ENCODE results near the gene MLANA. TPM values are rescaled to one million over a fixed set of nuclear protein-coding genes. Genes with fewer than 3 reads are reported as not detected.

MLANA gene
- total and polyA plus RNA-seq, 4 donors: 0.05 to 0.29 (median 0.16) TPM

DNA sequence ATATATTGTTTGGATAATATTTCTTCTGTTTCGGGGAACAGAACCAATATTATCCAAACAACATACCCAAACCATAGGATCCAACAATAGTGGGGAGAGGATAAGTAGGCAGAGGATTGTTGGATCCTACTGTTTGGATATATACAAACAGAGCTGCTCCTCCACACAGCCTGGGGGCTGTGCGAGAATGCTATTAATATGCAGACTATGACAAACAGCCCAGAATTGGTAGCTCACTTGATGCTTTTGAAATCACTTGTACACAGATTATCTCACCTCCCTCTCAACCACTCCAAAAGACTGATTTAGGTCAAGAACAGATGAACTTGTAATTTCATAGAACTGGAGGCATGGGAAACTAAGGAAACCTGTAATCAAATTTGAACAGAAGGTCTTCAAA, 24.4 kb upstream of the MLANA start:
- Histone ChIP-seq H3K36me3 (ENCODE audit: control insufficient read depth in 4 of 4, insufficient read depth in 3 of 4, low read depth in 1 of 4, low read length in 3 of 4) (peaks cover 0 to 3% (median 0%) of the 10 kb centered on the region in 4 donors), H3K4me3 (ENCODE audit: low read depth in 1 of 3, low read length in 3 of 3) (no peak overlapping the region), H3K4me1 (ENCODE audit: control insufficient read depth in 4 of 4, insufficient read depth in 4 of 4, low read length in 3 of 4) (peaks cover 2 to 12% (median 9%) of the 10 kb centered on the region in 4 donors), H3K9ac (ENCODE audit: low read depth in 1 of 2, low read length in 2 of 2) (no peak overlapping the region), H3K27ac (ENCODE audit: low read depth in 1 of 2, low read length in 2 of 2) (no peak overlapping the region), H3K27me3 (ENCODE audit: control insufficient read depth in 4 of 4, insufficient read depth in 4 of 4, low read length in 3 of 4) (no peaks in the 10 kb centered on the region), H3K9me3 (ENCODE audit: control insufficient read depth in 4 of 4, low read length in 3 of 4) (no peaks in the 10 kb centered on the region)
- 96% methylated on average over 2 of the region's 2 CpGs for WGBS
- DNase-seq (ENCODE audit: low spot score): no peak
- TF ChIP-seq, protein P1, sequence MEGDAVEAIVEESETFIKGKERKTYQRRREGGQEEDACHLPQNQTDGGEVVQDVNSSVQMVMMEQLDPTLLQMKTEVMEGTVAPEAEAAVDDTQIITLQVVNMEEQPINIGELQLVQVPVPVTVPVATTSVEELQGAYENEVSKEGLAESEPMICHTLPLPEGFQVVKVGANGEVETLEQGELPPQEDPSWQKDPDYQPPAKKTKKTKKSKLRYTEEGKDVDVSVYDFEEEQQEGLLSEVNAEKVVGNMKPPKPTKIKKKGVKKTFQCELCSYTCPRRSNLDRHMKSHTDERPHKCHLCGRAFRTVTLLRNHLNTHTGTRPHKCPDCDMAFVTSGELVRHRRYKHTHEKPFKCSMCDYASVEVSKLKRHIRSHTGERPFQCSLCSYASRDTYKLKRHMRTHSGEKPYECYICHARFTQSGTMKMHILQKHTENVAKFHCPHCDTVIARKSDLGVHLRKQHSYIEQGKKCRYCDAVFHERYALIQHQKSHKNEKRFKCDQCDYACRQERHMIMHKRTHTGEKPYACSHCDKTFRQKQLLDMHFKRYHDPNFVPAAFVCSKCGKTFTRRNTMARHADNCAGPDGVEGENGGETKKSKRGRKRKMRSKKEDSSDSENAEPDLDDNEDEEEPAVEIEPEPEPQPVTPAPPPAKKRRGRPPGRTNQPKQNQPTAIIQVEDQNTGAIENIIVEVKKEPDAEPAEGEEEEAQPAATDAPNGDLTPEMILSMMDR (IDR thresholded peaks at IDR 0.05; ENCODE audit: low read depth, low read length, missing input control): no peak
- no peak for TF ChIP-seq HNF4A (conservative IDR thresholded peaks at IDR 0.05)
- TF ChIP-seq RXRA (IDR thresholded peaks at IDR 0.05): no peak
- TF ChIP-seq EGR1 (IDR thresholded peaks at IDR 0.05; ENCODE audit: low read depth in 2 of 2): no peak
- TF ChIP-seq FOXA2 (IDR thresholded peaks at IDR 0.05): no peak
- TF ChIP-seq, protein P2, sequence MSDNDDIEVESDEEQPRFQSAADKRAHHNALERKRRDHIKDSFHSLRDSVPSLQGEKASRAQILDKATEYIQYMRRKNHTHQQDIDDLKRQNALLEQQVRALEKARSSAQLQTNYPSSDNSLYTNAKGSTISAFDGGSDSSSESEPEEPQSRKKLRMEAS (IDR thresholded peaks at IDR 0.05): no peak
- TF ChIP-seq ZBTB33 (IDR thresholded peaks at IDR 0.05): no peak
- TF ChIP-seq GABPA (IDR thresholded peaks at IDR 0.05 in 1 of 2, conservative IDR thresholded peaks at IDR 0.05 in 1 of 2): no peak
- no peak for TF ChIP-seq SP1 (IDR thresholded peaks at IDR 0.05)
- no peak for TF ChIP-seq FOXA1 (IDR thresholded peaks at IDR 0.05)
- no peak for TF ChIP-seq JUND (IDR thresholded peaks at IDR 0.05)
- no peak for TF ChIP-seq RAD21 (IDR thresholded peaks at IDR 0.05)
- no peak for TF ChIP-seq NR2F2 (IDR thresholded peaks at IDR 0.05)
- TF ChIP-seq HNF4G (IDR thresholded peaks at IDR 0.05): no peak
- TF ChIP-seq YY1 (IDR thresholded peaks at IDR 0.05): no peak
- TF ChIP-seq, protein P3, sequence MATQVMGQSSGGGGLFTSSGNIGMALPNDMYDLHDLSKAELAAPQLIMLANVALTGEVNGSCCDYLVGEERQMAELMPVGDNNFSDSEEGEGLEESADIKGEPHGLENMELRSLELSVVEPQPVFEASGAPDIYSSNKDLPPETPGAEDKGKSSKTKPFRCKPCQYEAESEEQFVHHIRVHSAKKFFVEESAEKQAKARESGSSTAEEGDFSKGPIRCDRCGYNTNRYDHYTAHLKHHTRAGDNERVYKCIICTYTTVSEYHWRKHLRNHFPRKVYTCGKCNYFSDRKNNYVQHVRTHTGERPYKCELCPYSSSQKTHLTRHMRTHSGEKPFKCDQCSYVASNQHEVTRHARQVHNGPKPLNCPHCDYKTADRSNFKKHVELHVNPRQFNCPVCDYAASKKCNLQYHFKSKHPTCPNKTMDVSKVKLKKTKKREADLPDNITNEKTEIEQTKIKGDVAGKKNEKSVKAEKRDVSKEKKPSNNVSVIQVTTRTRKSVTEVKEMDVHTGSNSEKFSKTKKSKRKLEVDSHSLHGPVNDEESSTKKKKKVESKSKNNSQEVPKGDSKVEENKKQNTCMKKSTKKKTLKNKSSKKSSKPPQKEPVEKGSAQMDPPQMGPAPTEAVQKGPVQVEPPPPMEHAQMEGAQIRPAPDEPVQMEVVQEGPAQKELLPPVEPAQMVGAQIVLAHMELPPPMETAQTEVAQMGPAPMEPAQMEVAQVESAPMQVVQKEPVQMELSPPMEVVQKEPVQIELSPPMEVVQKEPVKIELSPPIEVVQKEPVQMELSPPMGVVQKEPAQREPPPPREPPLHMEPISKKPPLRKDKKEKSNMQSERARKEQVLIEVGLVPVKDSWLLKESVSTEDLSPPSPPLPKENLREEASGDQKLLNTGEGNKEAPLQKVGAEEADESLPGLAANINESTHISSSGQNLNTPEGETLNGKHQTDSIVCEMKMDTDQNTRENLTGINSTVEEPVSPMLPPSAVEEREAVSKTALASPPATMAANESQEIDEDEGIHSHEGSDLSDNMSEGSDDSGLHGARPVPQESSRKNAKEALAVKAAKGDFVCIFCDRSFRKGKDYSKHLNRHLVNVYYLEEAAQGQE (IDR thresholded peaks at IDR 0.05): no peak
- no peak for TF ChIP-seq TAF1 (conservative IDR thresholded peaks at IDR 0.05)
- TF ChIP-seq, protein P4, sequence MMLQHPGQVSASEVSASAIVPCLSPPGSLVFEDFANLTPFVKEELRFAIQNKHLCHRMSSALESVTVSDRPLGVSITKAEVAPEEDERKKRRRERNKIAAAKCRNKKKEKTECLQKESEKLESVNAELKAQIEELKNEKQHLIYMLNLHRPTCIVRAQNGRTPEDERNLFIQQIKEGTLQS (IDR thresholded peaks at IDR 0.05): no peak

Measured in liver (tissue), 9 donors.